Gastroesophageal sphincter (tissue), 3 donors: ENCODE data around the gene STXBP5L.

ENCODE experiments used
- CTCF ChIP-seq, 4 experiments: fragments of 200-600 bp in 2 of 4; fragments of 450-650 bp in 2 of 4; sonication (generic) in 1 of 4; IDR thresholded peaks; one replicate each; pipeline ENCODE4 v1.5.1; 2017 to 2019; ENCODE audit warnings: antibody characterized with exemption in 4 of 4, mild to moderate bottlenecking in 2 of 4, moderate library complexity in 2 of 4
- EP300 ChIP-seq: sonication (generic); formaldehyde crosslinking; IDR thresholded peaks from one replicate; pipeline ENCODE4 v1.6.1; 2017; ENCODE audit warnings: antibody characterized with exemption, mild to moderate bottlenecking
- POLR2A ChIP-seq, 2 donors: fragments of 450-650 bp; IDR thresholded peaks; one replicate each; pipeline ENCODE4 v1.6.1; 2017; ENCODE audit warnings: antibody characterized with exemption in 2 of 2, mild to moderate bottlenecking in 2 of 2, moderate library complexity in 1 of 2

- no peak for TF ChIP-seq CTCF (IDR thresholded peaks at IDR 0.05)
- no peak for TF ChIP-seq EP300
- no peak for TF ChIP-seq POLR2A (IDR thresholded peaks at IDR 0.05)
These were observed 49.5 kb upstream of the STXBP5L start for GRCh38 chr3:120858521-120858920.
